NCI-H2227 treated with DMSO at 0.1 percent for 48 hours (cell line): Measurements from ENCODE around the gene FOXJ3.

ENCODE experiments used
- DNase-seq: peaks from one replicate; lab custom pipeline; 2025; lab: John Stamatoyannopoulos, UW

Gene FOXJ3

GRCh38 chr1:42311138-42311537, 23.9 kb downstream of the FOXJ3 start:
- DNase-seq, result no peak

- DNase-seq, result no peak
These were observed 28.1 kb downstream of the FOXJ3 start for GRCh38 chr1:42306977-42307376.

- no peak for DNase-seq
These were observed 29.4 kb downstream of the FOXJ3 start for GRCh38 chr1:42305639-42306038.

GRCh38 chr1:42302034-42302433, 33.0 kb downstream of the FOXJ3 start:
- no peak for DNase-seq

GRCh38 chr1:42298520-42298919, 36.5 kb downstream of the FOXJ3 start:
- DNase-seq, result no peak

GRCh38 chr1:42295816-42296215, 39.2 kb downstream of the FOXJ3 start:
- DNase-seq, result no peak

GRCh38 chr1:42290130-42290529, 44.9 kb downstream of the FOXJ3 start:
- no peak for DNase-seq

- DNase-seq, result no peak
These were observed 46.6 kb downstream of the FOXJ3 start for GRCh38 chr1:42288311-42288985.

GRCh38 chr1:42282867-42283583, 52.0 kb downstream of the FOXJ3 start:
- DNase-seq, result no peak

- no peak for DNase-seq
These were observed 52.9 kb downstream of the FOXJ3 start for GRCh38 chr1:42282024-42282579.

- no peak for DNase-seq
These were observed 54.2 kb downstream of the FOXJ3 start for GRCh38 chr1:42280821-42281220.

GRCh38 chr1:42279055-42279454, 56.0 kb downstream of the FOXJ3 start:
- DNase-seq, result no peak

GRCh38 chr1:42272920-42273319, 62.1 kb downstream of the FOXJ3 start:
- no peak for DNase-seq

- no peak for DNase-seq
These were observed 67.1 kb downstream of the FOXJ3 start for GRCh38 chr1:42267904-42268303.

GRCh38 chr1:42266253-42267135, 68.5 kb downstream of the FOXJ3 start:
- DNase-seq, result no peak

GRCh38 chr1:42264511-42265190, 70.4 kb downstream of the FOXJ3 start:
- no peak for DNase-seq

- DNase-seq, result no peak
These were observed 72.0 kb downstream of the FOXJ3 start for GRCh38 chr1:42263019-42263418.

- no peak for DNase-seq
These were observed 74.5 kb downstream of the FOXJ3 start for GRCh38 chr1:42260376-42261070.

GRCh38 chr1:42259739-42260064, 75.3 kb downstream of the FOXJ3 start:
- no peak for DNase-seq

GRCh38 chr1:42259059-42259738, 75.8 kb downstream of the FOXJ3 start:
- DNase-seq, result no peak

GRCh38 chr1:42258218-42258617, 76.8 kb downstream of the FOXJ3 start:
- no peak for DNase-seq
